22Rv1 (cell line): ENCODE data around the gene SRC.

ENCODE experiments used
- H3K27ac ChIP-seq: fragments of 450-650 bp; 2 replicates; pipeline ENCODE4 v1.5.1; 2017
- ZFX ChIP-seq: fragments of 450-650 bp; IDR thresholded peaks from 2 replicates; pipeline ENCODE4 v1.6.1; 2017; ENCODE audit warnings: antibody characterized with exemption, borderline replicate concordance
- TF ChIP-seq, protein P1 (sequence below): fragments of 450-650 bp; IDR thresholded peaks from 2 replicates; pipeline ENCODE4 v1.5.1; 2017; ENCODE audit warnings: mild to moderate bottlenecking

The SRC gene

DNA sequence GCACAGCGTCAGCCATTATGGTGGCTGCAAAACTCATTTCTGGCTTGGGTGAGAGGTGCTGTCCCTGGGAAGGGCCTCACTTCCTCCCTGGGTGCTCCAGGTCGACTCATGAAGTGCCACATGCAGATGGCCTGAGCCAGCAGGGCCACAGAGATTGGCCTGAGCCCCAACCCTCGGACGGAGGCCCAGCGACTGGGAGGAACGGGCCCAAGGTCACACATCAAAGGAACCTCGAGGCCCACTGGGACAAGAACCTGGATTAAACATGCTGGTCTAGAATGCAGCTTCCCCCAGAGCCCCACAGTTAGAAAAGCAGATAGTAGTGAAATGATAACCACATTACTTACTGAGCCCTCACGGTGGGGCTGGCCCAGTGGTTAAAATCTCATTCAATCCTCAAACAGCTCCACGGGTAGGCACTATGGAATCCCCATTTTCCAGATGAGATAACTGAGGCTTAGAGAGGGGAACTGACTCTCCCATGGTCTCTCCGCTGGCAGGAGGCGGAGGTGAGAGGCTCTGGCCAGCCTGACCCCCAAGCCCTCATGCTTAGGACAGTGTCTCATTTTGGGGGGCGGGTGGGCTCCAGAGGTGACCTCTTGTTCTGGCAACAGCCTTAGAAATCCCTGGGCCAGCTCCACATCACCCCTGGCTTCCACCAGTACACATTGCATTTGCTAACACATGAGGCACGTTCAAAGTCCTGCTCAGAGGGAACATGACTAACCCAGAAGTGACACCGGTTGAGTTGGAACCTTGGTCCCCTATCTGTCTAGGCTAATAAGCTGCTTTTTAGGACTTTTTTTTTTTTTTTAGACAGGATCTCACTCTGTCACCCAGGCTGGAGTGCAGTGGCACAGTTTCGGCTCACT lies 53.0 kb downstream of the SRC start:
- TF ChIP-seq, protein P1, sequence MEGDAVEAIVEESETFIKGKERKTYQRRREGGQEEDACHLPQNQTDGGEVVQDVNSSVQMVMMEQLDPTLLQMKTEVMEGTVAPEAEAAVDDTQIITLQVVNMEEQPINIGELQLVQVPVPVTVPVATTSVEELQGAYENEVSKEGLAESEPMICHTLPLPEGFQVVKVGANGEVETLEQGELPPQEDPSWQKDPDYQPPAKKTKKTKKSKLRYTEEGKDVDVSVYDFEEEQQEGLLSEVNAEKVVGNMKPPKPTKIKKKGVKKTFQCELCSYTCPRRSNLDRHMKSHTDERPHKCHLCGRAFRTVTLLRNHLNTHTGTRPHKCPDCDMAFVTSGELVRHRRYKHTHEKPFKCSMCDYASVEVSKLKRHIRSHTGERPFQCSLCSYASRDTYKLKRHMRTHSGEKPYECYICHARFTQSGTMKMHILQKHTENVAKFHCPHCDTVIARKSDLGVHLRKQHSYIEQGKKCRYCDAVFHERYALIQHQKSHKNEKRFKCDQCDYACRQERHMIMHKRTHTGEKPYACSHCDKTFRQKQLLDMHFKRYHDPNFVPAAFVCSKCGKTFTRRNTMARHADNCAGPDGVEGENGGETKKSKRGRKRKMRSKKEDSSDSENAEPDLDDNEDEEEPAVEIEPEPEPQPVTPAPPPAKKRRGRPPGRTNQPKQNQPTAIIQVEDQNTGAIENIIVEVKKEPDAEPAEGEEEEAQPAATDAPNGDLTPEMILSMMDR = no peak
- no peak for TF ChIP-seq ZFX
- no peak overlapping the region for H3K27ac ChIP-seq

GRCh38 chr20:37401282-37401929 lies 55.5 kb downstream of the SRC start:
- TF ChIP-seq, protein P1 = no peak
- TF ChIP-seq ZFX = no peak
- no peak overlapping the region for H3K27ac ChIP-seq

GRCh38 chr20:37401930-37402675 lies 56.2 kb downstream of the SRC start:
- TF ChIP-seq ZFX = no peak
- TF ChIP-seq, protein P1 = no peak

DNA sequence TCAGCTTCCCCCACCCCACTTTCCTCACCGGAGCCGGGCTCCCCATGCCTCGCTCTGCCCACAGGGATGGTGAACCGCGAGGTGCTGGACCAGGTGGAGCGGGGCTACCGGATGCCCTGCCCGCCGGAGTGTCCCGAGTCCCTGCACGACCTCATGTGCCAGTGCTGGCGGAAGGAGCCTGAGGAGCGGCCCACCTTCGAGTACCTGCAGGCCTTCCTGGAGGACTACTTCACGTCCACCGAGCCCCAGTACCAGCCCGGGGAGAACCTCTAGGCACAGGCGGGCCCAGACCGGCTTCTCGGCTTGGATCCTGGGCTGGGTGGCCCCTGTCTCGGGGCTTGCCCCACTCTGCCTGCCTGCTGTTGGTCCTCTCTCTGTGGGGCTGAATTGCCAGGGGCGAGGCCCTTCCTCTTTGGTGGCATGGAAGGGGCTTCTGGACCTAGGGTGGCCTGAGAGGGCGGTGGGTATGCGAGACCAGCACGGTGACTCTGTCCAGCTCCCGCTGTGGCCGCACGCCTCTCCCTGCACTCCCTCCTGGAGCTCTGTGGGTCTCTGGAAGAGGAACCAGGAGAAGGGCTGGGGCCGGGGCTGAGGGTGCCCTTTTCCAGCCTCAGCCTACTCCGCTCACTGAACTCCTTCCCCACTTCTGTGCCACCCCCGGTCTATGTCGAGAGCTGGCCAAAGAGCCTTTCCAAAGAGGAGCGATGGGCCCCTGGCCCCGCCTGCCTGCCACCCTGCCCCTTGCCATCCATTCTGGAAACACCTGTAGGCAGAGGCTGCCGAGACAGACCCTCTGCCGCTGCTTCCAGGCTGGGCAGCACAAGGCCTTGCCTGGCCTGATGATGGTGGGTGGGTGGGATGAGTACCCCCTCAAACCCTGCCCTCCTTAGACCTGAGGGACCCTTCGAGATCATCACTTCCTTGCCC lies 57.4 kb downstream of the SRC start:
- no peak for TF ChIP-seq ZFX
- TF ChIP-seq, protein P1 = no peak
- no peak overlapping the region for H3K27ac ChIP-seq

More at GRCh38 chr20:37401930-37402675, 56.2 kb downstream of the SRC start:
- H3K27ac ChIP-seq = no peak overlapping the region

- no peak overlapping the region for H3K27ac ChIP-seq
- TF ChIP-seq ZFX = no peak
- TF ChIP-seq, protein P1 = no peak
Measured at GRCh38 chr20:37404461-37404890, 58.5 kb downstream of the SRC start.

- TF ChIP-seq, protein P1 = no peak
- no peak overlapping the region for H3K27ac ChIP-seq
Measured at GRCh38 chr20:37405351-37405897, 59.5 kb downstream of the SRC start.
